Mucosa of rectum (tissue), 2 donors: ENCODE results near the gene KRT33A.
"Not testable (repeated sequence)": the region's sequence is repeated elsewhere in the genome, so short reads cannot be mapped to it uniquely, and the experiment has no call there.

Experiments
- H3K27ac ChIP-seq, 2 donors: one replicate each; pipeline ENCODE4 v1.7.0; 2013; ENCODE audit warnings: inconsistent platforms in 2 of 2, low read depth in 2 of 2, low read length in 2 of 2
- H3K27me3 ChIP-seq, 2 donors: one replicate each; pipeline ENCODE4 v1.7.0; 2013; ENCODE audit warnings: low read length in 2 of 2; ENCODE audit not compliant: control insufficient read depth in 2 of 2, insufficient read depth in 2 of 2
- H3K36me3 ChIP-seq, 2 donors: one replicate each; pipeline ENCODE4 v1.7.0; 2013; ENCODE audit warnings: low read length in 2 of 2; ENCODE audit not compliant: control insufficient read depth in 2 of 2, insufficient read depth in 2 of 2
- H3K4me1 ChIP-seq, 2 donors: one replicate each; pipeline ENCODE4 v1.7.0; 2013; ENCODE audit warnings: low read length in 2 of 2, mild to moderate bottlenecking in 1 of 2; ENCODE audit not compliant: control insufficient read depth in 2 of 2, insufficient read depth in 2 of 2
- H3K4me3 ChIP-seq, 2 donors: one replicate each; pipeline ENCODE4 v1.7.0; 2013; ENCODE audit warnings: low read length in 2 of 2
- H3K9ac ChIP-seq, 2 donors: one replicate each; pipeline ENCODE4 v1.7.0; 2013; ENCODE audit warnings: low read length in 2 of 2, low read depth in 1 of 2, mild to moderate bottlenecking in 1 of 2
- H3K9me3 ChIP-seq, 2 donors: one replicate each; pipeline ENCODE4 v1.7.0; 2013; ENCODE audit warnings: low read length in 2 of 2; ENCODE audit not compliant: control insufficient read depth in 2 of 2
- donor health status: healthy.
- donor health status: Normal muscosa, but diverticular disease.

Gene KRT33A

GRCh38 chr17:41367426-41368075 lies 16.9 kb upstream of the KRT33A start:
- no peaks in the 10 kb centered on the region for H3K9me3 ChIP-seq
- H3K27ac ChIP-seq, result no peak overlapping the region
- no peak overlapping the region for H3K4me3 ChIP-seq
- no peaks in the 10 kb centered on the region for H3K4me1 ChIP-seq
- H3K27me3 ChIP-seq, result no peaks in the 10 kb centered on the region
- no peak overlapping the region for H3K9ac ChIP-seq
- no peaks in the 10 kb centered on the region for H3K36me3 ChIP-seq

GRCh38 chr17:41366070-41366469 lies 15.4 kb upstream of the KRT33A start:
- Histone ChIP-seq H3K9me3 (no peaks in the 10 kb centered on the region), H3K9ac (no peak overlapping the region), H3K4me1 (no peaks in the 10 kb centered on the region), H3K4me3 (no peak overlapping the region), H3K36me3 (no peaks in the 10 kb centered on the region), H3K27me3 (no peaks in the 10 kb centered on the region), H3K27ac (no peak overlapping the region)

GRCh38 chr17:41363881-41364280 lies 13.3 kb upstream of the KRT33A start:
- Histone ChIP-seq H3K4me3 (no peak overlapping the region), H3K27me3 (peaks cover 0 to 3% of the 10 kb centered on the region in 2 donors), H3K4me1 (no peaks in the 10 kb centered on the region), H3K9me3 (no peaks in the 10 kb centered on the region), H3K36me3 (no peaks in the 10 kb centered on the region), H3K9ac (no peak overlapping the region), H3K27ac (no peak overlapping the region)

- Histone ChIP-seq H3K4me1 (no peaks in the 10 kb centered on the region), H3K27ac (no peak overlapping the region), H3K27me3 (peaks cover 0 to 3% of the 10 kb centered on the region in 2 donors), H3K9me3 (no peaks in the 10 kb centered on the region), H3K36me3 (no peaks in the 10 kb centered on the region), H3K4me3 (no peak overlapping the region), H3K9ac (no peak overlapping the region)
Observed at GRCh38 chr17:41360296-41360995, 9.8 kb upstream of the KRT33A start.

- Histone ChIP-seq H3K4me1 (no peaks in the 10 kb centered on the region), H3K27me3 (peaks cover 0 to 4% of the 10 kb centered on the region in 2 donors), H3K27ac (no peak overlapping the region), H3K36me3 (no peaks in the 10 kb centered on the region), H3K4me3 (no peak overlapping the region), H3K9me3 (no peaks in the 10 kb centered on the region), H3K9ac (no peak overlapping the region)
Observed at GRCh38 chr17:41354536-41354935, 3.9 kb upstream of the KRT33A start.

DNA sequence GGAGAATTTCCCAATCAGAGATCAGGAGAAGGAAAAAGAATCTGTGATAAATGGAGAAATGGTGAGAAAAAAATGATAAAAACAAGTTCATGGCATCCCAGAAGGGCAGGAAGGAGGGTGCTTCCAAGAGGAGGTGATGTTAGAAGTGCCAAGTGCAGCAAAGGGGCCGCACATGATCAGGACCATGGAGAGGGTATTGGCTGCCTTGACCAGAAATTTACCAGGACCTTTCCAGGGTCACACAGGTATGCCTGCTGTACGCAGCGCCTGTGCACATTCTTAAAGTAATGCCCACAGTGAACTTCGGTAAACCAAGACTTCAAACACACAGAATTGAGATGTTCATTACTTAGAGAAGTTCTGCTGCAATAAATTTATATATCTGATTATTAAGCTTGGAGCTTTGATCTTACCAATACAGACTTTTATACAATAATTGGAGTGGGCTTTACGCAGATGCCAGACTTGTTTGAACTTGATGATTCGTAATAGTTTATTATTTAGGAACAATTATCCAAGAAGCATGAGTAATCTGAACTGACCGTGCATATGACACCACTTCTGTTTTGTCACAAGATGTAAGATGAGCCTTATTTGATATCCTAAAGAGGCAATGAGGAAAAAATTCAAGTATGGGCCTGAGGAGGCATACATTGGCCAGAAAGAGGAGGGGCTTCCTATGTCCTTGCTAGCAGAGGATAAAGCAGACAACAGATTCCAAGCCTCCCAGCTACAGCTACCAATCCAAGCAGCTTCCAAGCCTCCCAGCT lies 2.2 kb upstream of the KRT33A start:
- Histone ChIP-seq H3K9ac (no peak overlapping the region), H3K4me1 (no peaks in the 10 kb centered on the region), H3K27me3 (peaks cover 0 to 4% of the 10 kb centered on the region in 2 donors), H3K4me3 (no peak overlapping the region), H3K9me3 (no peaks in the 10 kb centered on the region), H3K27ac (no peak overlapping the region), H3K36me3 (no peaks in the 10 kb centered on the region)

- H3K36me3 ChIP-seq, result no peaks in the 10 kb centered on the region
- no peaks in the 10 kb centered on the region for H3K4me1 ChIP-seq
- no peak overlapping the region for H3K9ac ChIP-seq
- no peaks in the 10 kb centered on the region for H3K9me3 ChIP-seq
- H3K27me3 ChIP-seq, result peaks cover 0 to 4% of the 10 kb centered on the region in 2 donors
- no peak overlapping the region for H3K27ac ChIP-seq
- H3K4me3 ChIP-seq, result no peak overlapping the region
Observed at GRCh38 chr17:41351177-41351576, 549 bp upstream of the KRT33A start.

DNA sequence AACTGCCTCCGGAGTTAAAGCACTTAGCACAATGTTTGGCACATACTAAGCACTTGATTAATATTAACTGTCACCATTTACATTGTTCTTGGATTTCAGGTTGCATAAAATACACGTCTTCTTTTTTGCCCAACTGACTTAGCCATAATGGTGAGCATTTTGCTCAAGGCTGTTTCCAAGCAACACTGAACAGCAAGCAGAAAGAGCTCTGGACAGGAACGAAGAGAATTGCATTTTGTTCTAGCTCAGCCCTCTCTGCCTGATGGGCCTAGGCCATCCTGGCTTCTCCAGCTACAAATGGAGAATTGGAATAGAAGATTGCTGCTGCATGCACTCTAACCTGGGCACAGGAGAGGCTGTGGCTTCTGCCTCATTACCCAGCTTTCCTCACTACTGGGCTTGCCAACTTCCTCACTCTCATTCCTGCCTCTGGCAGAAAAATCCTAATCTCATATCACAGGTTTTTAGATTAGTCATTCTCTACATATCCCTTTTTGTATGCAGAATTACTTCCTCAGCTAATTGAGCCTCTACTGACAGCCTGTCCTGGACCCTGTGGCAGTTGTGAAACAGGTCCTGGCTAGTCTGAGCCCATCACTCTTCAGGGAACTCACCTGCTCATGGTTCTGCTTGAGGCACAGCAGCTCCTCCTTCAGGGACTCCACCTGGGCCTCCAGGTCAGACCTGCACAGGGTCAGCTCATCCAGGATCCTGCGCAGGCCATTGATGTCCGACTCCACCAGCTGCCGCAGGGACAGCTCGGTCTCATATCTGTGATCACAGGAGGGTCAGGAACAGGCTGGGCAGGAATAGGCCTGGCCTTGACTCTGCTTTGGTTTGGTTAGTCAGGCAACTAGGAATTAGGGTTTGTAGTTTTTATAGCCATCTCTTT lies 2.5 kb downstream of the KRT33A start:
- Histone ChIP-seq H3K4me3 (no peak overlapping the region), H3K9ac (no peak overlapping the region), H3K27ac (no peak overlapping the region), H3K9me3 (no peaks in the 10 kb centered on the region), H3K4me1 (no peaks in the 10 kb centered on the region), H3K36me3 (no peaks in the 10 kb centered on the region), H3K27me3 (no peaks in the 10 kb centered on the region)

DNA sequence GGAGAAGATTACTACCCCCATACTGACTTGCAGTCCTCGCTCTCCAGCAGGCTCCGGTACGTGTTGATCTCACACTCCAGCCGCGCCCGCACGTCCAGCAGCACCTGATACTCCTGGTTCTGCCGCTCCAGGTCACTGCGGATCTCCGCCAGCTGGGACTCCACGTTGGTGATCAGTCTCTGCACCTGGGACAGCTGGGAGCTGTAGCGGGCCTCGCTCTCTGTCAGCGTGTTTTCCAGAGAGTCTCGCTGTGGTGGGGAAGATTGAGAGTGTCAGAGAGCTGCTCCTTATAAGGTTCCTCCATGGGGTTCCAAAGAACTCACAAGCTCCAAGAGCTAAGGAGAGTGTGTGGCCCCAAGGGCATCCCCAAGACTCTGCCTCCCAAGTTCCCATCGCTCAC lies 4.2 kb downstream of the KRT33A start:
- not testable (repeated sequence) for H3K36me3 ChIP-seq, H3K27me3 ChIP-seq, H3K4me1 ChIP-seq, H3K4me3 ChIP-seq, H3K27ac ChIP-seq, H3K9me3 ChIP-seq, H3K9ac ChIP-seq
